Measurements from ENCODE around the gene ZNF230. TPM values are rescaled to one million over a fixed set of nuclear protein-coding genes. Genes with fewer than 3 reads are reported as not detected.
A peak's percentile ranks its signal among the peaks of the same experiment; 100 is the strongest.

Gene ZNF230
- total and polyA plus RNA-seq, 9 of the 15 experiments (the other 6 are each of a cell fraction or from before 2014, with no cell fraction given), result 1.3 to 4.0 (median 2.2) TPM

DNA sequence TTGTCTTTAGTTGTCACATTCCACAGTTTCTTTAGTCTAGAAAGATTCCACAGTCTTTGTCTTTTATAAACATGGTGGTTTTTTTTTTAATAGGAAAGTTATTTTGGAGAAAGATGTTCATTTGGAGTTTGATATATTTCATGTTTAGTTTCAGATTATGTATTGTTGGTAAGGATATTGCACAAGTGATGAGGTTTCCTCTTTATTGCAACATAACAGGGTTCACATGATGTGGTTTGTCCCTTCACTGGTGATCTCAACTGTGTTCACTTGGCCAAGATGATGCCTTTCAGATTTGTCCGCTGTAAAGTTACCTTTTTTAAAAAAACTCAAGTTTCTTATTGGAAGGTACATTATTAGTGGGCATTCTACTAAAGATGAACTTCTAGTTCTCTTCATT lies 3.2 kb downstream of the ZNF230 start:
- peaks cover 4% of the 10 kb centered on the region for H3K9me3 ChIP-seq (replicated peaks; ENCODE audit: control insufficient read depth, insufficient read depth, low read depth, low read length)
- no peaks in the 10 kb centered on the region for H4K20me1 ChIP-seq (replicated peaks; ENCODE audit: control insufficient read depth, insufficient read depth, low read length)
- peaks cover 17% of the 10 kb centered on the region; the same call in 2 of the 3 replicates for H3K36me3 ChIP-seq (ENCODE audit: control insufficient read depth, insufficient read depth, low read length)
- in situ Hi-C loops (cut with MboI), result no loop called here
- no peak for ATAC-seq
- peaks cover 0 to 4% of the 10 kb centered on the region in 2 experiments; a peak in 2 of 5 replicates for H3K4me1 ChIP-seq (replicated peaks in 1 of 2; ENCODE audit: control insufficient read depth in 2 of 2, insufficient read depth in 2 of 2, low read length in 2 of 2)
- 21% methylated on average over 1 of the region's 1 CpG for WGBS (ENCODE audit: insufficient coverage, low coverage, missing lambda C conversion rate)
- intact Hi-C loops (cut with micrococcal nuclease), result loop anchor here (10.0 kb wide), 1 partner anchor 109 kb away; the partner anchor contains the start of gene ZNF225
- TF ChIP-seq CEBPG (CRISPR knock-in tag; IDR thresholded peaks at IDR 0.05) (no peak), CEBPG (tag; conservative IDR thresholded peaks at IDR 0.05 in 1 of 2, IDR thresholded peaks at IDR 0.05 in 1 of 2) (peak; percentile 53 to 76), TEAD1 (CRISPR knock-in tag; IDR thresholded peaks at IDR 0.05) (no peak), CEBPB (tag; IDR thresholded peaks at IDR 0.05) (peak; percentile 65)
- no peak overlapping the region for H3K4me2 ChIP-seq (ENCODE audit: insufficient read depth, low read length)
- no peaks in the 10 kb centered on the region for H3K27me3 ChIP-seq (ENCODE audit: control insufficient read depth in 2 of 2, insufficient read depth in 2 of 2, low read length in 2 of 2)
- H2AFZ ChIP-seq (ENCODE audit: low read depth, low read length), result no peak overlapping the region
- peaks cover 7% of the 10 kb centered on the region; the same call in 1 of the 3 replicates for H3K79me2 ChIP-seq (ENCODE audit: control insufficient read depth, insufficient read depth, low read length)
- BruUV-seq (replicated peaks), result no TSS peak
- no peak for DNase-seq (ENCODE audit: extremely low read depth in 1 of 4, low spot score in 3 of 4)
- H3K4me3 ChIP-seq, result no peak overlapping the region
- CTCF ChIA-PET (ENCODE audit: low intra/inter-chr PET ratio), result no interaction called here
- POLR2A ChIA-PET, result no interaction called here
- no peak overlapping the region for H3K9ac ChIP-seq (ENCODE audit: insufficient read depth in 1 of 2, low read depth in 2 of 2, low read length in 2 of 2)
- H3K27ac ChIP-seq (ENCODE audit: extremely low read depth, low read depth, low read length), result no peak overlapping the region
- no peak for FAIRE-seq
- no peaks in the 10 kb centered on the region for H3K9me1 ChIP-seq (ENCODE audit: control insufficient read depth, insufficient read depth, low read length)

DNA sequence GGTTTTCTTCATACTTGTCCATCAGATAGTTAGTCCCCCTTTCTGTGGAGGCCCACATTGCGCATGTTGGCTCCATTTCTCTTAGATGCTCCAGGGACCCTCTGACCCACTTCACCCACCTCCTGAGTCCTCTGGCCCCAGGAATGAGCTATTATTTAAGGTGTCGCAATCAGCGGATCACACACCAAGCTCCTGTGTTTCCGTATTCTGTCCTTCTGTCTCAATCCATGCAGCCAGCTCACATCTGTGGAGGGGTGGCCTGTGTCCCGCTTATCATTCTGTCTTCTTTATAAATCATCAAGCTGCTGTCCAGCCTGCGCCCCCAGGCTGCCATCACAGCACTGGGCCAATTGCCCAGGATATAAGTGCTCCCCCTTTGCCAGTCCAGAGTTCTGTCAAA lies 4.7 kb downstream of the ZNF230 start:
- in situ Hi-C loops (cut with MboI), result no loop called here
- Histone ChIP-seq H3K9ac (ENCODE audit: insufficient read depth in 1 of 2, low read depth in 2 of 2, low read length in 2 of 2) (no peak overlapping the region), H4K20me1 (replicated peaks; ENCODE audit: control insufficient read depth, insufficient read depth, low read length) (no peaks in the 10 kb centered on the region), H3K27me3 (ENCODE audit: control insufficient read depth in 2 of 2, insufficient read depth in 2 of 2, low read length in 2 of 2) (no peaks in the 10 kb centered on the region), H3K36me3 (ENCODE audit: control insufficient read depth, insufficient read depth, low read length) (peaks cover 17% of the 10 kb centered on the region; the same call in 2 of the 3 replicates), H2AFZ (ENCODE audit: low read depth, low read length) (no peak overlapping the region), H3K4me3 (no peak overlapping the region), H3K4me1 (replicated peaks in 1 of 2; ENCODE audit: control insufficient read depth in 2 of 2, insufficient read depth in 2 of 2, low read length in 2 of 2) (peaks cover 0 to 4% of the 10 kb centered on the region in 2 experiments; a peak in 2 of 5 replicates), H3K9me3 (replicated peaks; ENCODE audit: control insufficient read depth, insufficient read depth, low read depth, low read length) (peaks cover 4% of the 10 kb centered on the region; the same call in 1 of the 2 replicates), H3K4me2 (ENCODE audit: insufficient read depth, low read length) (no peak overlapping the region), H3K9me1 (ENCODE audit: control insufficient read depth, insufficient read depth, low read length) (no peaks in the 10 kb centered on the region), H3K27ac (ENCODE audit: extremely low read depth, low read depth, low read length) (no peak overlapping the region), H3K79me2 (ENCODE audit: control insufficient read depth, insufficient read depth, low read length) (peaks cover 7% of the 10 kb centered on the region; the same call in 1 of the 3 replicates)
- no peak for DNase-seq (ENCODE audit: extremely low read depth in 1 of 4, low spot score in 3 of 4)
- no peak for FAIRE-seq
- no peak for ATAC-seq
- no TSS peak for BruUV-seq (replicated peaks)
- ChIA-PET POLR2A (no interaction called here), CTCF (ENCODE audit: low intra/inter-chr PET ratio) (no interaction called here)
- intact Hi-C loops (cut with micrococcal nuclease), result loop anchor here (10.0 kb wide), 1 partner anchor 107 kb away; the partner anchor contains the start of gene ZNF225
- 71% methylated on average over 6 of the region's 6 CpGs for WGBS (ENCODE audit: insufficient coverage, low coverage, missing lambda C conversion rate)
- TF ChIP-seq CEBPG (CRISPR knock-in tag; IDR thresholded peaks at IDR 0.05) (no peak), CEBPG (tag; conservative IDR thresholded peaks at IDR 0.05 in 1 of 2, IDR thresholded peaks at IDR 0.05 in 1 of 2) (peak in 1 of 2 experiments; percentile 49; a peak in 1 of 4 replicates), HDAC6 (IDR thresholded peaks at IDR 0.05; ENCODE audit: low read depth, low read length) (no peak), CEBPB (tag; IDR thresholded peaks at IDR 0.05) (peak; percentile 50)

Measured in K562 (cell line).